Measurements from ENCODE around the gene LRRC40.

Gene LRRC40

GRCh38 chr1:70221238-70222121, 16.1 kb upstream of the LRRC40 start, which contains the start of gene SRSF11 (continued):
- TF ChIP-seq ZBTB26 (tag by site-specific recombination; optimal IDR thresholded peaks at IDR 0.05), result peak; percentile 96
- no peak for TF ChIP-seq ZNF157 (tag by site-specific recombination; IDR thresholded peaks at IDR 0.05)
- TF ChIP-seq HOXD13 (CRISPR knock-in tag; IDR thresholded peaks at IDR 0.05; ENCODE audit: borderline replicate concordance), result no peak
- TF ChIP-seq ZNF514 (tag by site-specific recombination; IDR thresholded peaks at IDR 0.05), result no peak
- TF ChIP-seq RBAK (tag by site-specific recombination; IDR thresholded peaks at IDR 0.05), result no peak
- TF ChIP-seq ATF2 (tag by site-specific recombination; IDR thresholded peaks at IDR 0.05; ENCODE audit: low read depth), result no peak
- no peak for TF ChIP-seq ZBTB1 (tag by site-specific recombination; IDR thresholded peaks at IDR 0.05)
- 0 out of 2 replicates have a peak, but pooled peaks have one; percentile 21 for TF ChIP-seq ZNF394 (tag by site-specific recombination; IDR thresholded peaks at IDR 0.05; ENCODE audit: borderline replicate concordance)
- peak; percentile 6; the same call in 1 of the 2 replicates for TF ChIP-seq ZSCAN4 (tag by site-specific recombination; IDR thresholded peaks at IDR 0.05)
- no peak for TF ChIP-seq BCL11B (tag by site-specific recombination; IDR thresholded peaks at IDR 0.05; ENCODE audit: low read depth)
- peak; percentile 21 for TF ChIP-seq ZBTB8A (tag by site-specific recombination; IDR thresholded peaks at IDR 0.05)
- no peak for TF ChIP-seq ZNF558 (tag by site-specific recombination; IDR thresholded peaks at IDR 0.05)
- no peak for TF ChIP-seq ZNF292 (tag by site-specific recombination; IDR thresholded peaks at IDR 0.05; ENCODE audit: borderline replicate concordance, low read depth)
- TF ChIP-seq ZFP41 (tag by site-specific recombination; IDR thresholded peaks at IDR 0.05; ENCODE audit: borderline replicate concordance), result no peak
- no peak for TF ChIP-seq ZNF658 (tag by site-specific recombination; IDR thresholded peaks at IDR 0.05)
- peak; percentile 72; the same call in 1 of the 2 replicates for TF ChIP-seq ZXDB (tag by site-specific recombination; IDR thresholded peaks at IDR 0.05)
- no peak for TF ChIP-seq ZNF248 (tag by site-specific recombination; IDR thresholded peaks at IDR 0.05)
- TF ChIP-seq KLF17 (tag by site-specific recombination; IDR thresholded peaks at IDR 0.05), result peak; percentile 46; the same call in 1 of the 2 replicates
- peak; percentile 65 for TF ChIP-seq CTCF (tag by site-specific recombination; IDR thresholded peaks at IDR 0.05)
- no peak for TF ChIP-seq ZNF521 (tag by site-specific recombination; IDR thresholded peaks at IDR 0.05)
- peak; percentile 56; the same call in 1 of the 2 replicates for TF ChIP-seq ZFP69B (tag by site-specific recombination; IDR thresholded peaks at IDR 0.05)
- TF ChIP-seq MEIS1 (CRISPR knock-in tag; IDR thresholded peaks at IDR 0.05; ENCODE audit: borderline replicate concordance), result no peak
- no peak for TF ChIP-seq ZNF280D (tag by site-specific recombination; IDR thresholded peaks at IDR 0.05)
- TF ChIP-seq ZNF23 (tag by site-specific recombination; IDR thresholded peaks at IDR 0.05; ENCODE audit: borderline replicate concordance), result no peak
- TF ChIP-seq ZNF544 (tag by site-specific recombination; IDR thresholded peaks at IDR 0.05), result no peak
- TF ChIP-seq ZNF785 (tag by site-specific recombination; IDR thresholded peaks at IDR 0.05), result 0 out of 2 replicates have a peak, but pooled peaks have one; percentile 24
- TF ChIP-seq ZNF560 (tag by site-specific recombination; IDR thresholded peaks at IDR 0.05; ENCODE audit: borderline replicate concordance), result no peak
- TF ChIP-seq BCL6B (tag by site-specific recombination; IDR thresholded peaks at IDR 0.05), result no peak

Measured in HEK293 (cell line).